GM21423 (cell line): ENCODE measurements around the gene UBR4.

Experiments
- ATAC-seq: cut with Tn5 transposase; IDR thresholded peaks from one replicate; pipeline ENCODE4 v1.9.1; 2021; ENCODE audit warnings: mild to moderate bottlenecking, moderate library complexity; ENCODE audit not compliant: unreplicated experiment

The UBR4 gene

DNA sequence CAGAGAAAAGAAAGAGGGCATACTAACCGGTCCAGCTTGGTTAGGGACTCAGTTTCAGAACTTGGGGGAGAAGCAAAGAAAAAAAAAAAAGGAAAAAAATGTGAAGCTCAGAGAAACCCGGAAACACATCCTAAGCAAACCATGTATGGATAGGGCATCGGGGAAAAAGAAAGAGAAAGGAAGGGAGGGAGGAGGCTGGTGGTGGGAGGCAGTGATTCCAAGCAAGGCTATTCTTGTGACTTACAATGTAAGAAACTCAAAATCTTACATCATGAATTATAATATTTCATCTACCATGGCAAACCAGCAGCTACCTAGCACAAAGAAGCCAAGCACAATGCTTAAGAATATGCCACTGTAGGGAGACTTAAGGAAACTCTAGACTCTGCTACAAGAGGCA lies 60.3 kb downstream of the UBR4 start:
- no peak for ATAC-seq

DNA sequence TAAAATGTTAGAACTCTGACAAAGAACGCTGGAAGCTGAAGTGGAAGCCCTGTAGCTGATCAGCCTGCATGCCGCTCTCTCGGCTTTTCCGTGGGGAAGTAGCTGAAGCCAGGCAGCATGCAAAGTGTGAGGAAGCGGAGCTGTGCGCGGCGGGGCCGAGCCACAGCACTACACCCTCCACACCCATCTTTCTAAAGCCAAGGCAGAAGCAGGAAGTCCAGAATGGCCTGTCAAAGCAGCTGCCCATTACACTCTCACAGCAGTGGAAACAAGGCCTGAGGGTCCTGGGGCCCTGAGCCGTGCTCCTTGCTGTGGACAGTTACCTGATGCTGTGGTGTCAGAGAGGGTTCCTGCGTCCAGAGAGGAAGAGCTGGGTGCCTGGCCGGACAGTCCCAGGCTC lies 69.6 kb downstream of the UBR4 start:
- no peak for ATAC-seq

DNA sequence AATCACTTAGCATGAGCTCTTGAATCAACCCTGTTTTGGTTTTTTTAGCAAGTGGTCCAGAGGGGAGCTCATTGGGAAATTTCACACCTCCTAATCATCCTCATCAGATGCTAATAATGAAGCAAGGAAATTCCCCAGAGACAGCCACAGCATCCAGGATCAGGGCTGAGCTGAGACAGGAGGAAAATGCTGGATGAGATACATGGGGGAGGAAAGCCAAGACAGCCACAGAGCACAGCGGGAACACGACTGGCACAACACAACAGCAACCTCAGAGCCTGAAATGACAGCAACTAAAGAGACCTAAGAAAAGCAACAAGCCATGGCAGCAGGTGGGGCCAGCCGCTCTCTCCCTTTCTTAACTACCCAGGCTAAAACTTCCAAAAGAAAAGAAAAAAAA lies 70.4 kb downstream of the UBR4 start:
- ATAC-seq = no peak

DNA sequence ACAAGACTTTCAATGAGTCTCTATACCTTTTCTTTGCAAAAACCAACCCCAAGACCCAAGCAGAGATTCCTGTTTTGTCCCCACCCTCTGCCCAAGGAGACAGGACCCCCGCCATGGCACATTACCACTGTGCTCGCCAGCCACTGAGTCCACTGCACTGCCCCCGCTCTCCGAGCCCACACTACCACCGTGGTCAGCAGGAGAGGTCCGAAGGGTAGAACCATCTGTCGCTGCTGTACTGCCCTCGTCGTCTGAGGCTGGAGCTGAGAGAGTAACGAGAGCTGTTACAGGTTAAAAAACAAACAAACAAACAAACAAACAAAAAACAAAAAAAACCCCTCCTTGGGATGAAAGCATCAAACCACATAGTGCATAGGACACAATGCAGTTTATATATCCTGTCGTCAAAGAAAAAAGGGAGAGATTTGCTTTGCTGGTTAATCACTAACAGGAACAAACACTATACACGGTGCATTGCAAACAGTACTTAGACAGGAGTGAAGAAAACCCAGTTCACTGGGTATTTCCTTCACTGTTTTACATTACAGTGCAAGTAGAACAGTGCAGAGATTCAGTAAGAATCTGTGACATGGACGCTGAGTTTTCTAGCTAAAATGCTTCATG lies 71.0 kb downstream of the UBR4 start:
- ATAC-seq = no peak

DNA sequence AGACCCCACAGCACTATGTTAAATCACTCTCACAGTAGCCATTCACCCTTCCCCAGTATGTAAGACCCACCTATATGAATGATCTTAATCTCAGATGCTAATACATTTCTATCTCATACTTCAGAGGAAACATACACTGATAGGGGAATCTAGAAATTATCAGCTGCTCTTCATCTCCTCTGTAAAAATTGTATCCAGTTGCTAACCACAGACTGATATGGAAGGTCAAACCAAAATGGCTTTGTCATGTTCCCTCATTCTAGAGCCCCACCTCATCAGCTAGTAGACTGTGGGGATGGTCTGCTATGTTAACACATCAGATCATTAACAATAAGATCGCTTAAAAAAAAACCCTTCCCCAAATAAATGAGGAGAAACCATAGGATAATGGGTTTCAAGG lies 71.7 kb downstream of the UBR4 start:
- no peak for ATAC-seq

DNA sequence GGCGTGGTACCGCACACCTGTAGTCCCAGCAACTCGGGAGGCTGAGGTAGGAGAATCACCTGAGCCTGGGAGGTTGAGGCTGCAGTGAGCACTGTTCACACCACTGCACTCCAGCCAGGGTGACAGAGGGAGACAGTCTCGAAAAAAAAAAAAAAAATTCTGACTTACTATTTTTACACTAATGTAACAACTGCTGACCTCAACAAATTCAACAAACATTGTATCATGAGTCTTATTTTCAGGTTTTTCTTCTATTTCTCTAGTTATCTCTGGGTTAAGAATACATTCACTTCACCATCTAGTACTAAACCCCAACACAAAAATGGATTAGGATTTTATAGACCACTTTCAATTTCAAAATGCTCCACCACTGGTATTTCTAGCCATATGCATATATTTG lies 72.9 kb downstream of the UBR4 start:
- no peak for ATAC-seq

DNA sequence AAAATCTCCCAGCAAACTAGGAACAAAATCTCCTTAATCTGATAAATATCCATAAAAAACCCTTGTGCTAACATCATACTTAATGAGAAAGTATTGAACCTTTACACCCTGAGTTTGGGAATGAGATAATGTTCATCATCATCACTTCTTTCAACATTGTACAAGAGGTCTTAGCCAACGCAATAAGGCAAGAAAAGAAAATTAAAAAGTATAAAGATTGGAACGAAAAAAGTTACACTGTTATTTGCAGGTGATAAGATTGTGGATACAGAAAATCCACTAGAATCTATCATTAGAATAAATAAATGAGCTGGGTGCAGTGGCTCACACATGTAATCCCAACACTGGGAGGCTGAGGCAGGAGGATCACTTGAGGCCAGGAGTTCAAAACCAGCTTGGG lies 76.7 kb downstream of the UBR4 start:
- ATAC-seq = no peak

DNA sequence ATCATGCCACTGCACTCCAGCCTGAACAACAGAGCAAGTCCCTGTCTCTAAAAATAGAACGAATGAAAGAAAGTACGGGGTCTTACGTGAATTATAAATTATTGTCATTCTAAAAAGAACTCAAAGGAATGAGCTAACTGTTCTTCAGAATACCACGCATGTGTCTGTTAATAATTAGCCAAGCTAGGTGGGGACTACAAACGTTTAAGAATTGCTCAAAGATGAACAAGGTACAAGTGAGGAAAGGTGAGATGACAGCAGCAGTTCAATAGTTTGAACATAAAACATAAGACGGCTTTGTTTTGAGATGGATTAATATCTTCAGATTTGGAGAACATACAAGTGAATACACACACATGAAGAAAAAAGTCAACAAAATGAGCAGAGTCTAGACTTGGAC lies 79.6 kb downstream of the UBR4 start:
- ATAC-seq = no peak

DNA sequence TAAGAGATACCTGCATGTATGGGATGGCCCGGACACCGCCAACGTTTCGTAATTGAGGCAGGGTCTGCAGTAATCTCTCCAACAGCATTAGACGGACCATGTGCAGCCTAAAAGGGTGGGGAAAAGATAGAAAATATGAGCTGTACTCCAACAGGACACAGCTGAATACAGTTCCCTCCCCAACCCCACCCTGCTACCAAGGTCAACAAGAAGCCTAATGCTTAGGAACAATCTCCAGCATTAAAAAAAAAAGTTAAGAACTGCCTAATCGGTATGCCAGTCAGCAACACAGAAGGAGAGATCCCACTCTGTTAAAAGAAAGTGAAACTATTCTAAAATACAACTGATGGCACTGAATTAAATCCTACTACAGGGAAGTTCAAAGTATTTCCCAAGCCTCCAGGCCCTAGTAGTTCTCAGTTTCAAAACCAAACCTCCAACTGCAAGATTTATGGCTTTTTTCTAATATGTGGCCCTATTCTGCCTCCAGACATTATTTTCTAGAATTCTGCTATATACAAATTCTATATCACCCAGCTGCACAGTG lies 81.0 kb downstream of the UBR4 start:
- ATAC-seq = no peak

DNA sequence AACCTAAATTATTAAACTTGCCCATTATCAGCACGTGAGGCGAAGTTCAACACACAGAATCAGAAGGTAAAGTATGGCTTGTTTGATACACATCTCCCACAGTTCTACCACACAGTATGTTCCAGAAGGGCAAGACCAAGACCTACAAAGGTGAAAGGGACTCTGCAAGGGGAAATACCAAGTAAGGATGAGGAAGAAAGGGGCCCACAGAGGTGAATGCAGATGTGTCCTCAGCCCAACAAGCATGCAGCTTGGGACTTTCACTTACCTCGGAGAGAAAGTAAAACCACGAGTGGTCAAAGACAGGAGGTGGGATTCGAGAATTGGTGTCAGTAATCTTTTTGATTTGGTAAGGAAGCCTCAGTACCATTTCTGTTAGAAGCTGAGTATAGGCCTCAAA lies 85.8 kb downstream of the UBR4 start:
- ATAC-seq = peak; percentile 63

DNA sequence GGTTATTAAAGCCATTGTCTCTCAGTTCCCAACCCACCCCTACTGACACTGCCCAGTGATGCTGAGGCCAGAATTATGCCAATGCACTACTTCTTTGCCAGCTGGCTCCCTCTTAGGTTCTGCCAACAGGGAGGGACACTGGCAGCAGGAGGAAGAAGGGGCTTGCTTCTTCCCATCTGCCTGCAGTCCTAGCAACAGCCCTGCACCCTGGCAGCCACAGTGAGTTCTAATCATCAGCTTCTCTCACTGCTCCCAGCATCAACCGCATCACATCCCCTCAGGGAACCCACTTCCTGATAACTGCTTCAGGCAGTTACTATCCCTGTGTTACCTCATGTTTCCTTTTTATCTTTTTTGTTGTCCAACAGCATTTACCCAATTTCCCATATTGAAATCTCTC lies 86.2 kb downstream of the UBR4 start:
- peak; percentile 31 for ATAC-seq

DNA sequence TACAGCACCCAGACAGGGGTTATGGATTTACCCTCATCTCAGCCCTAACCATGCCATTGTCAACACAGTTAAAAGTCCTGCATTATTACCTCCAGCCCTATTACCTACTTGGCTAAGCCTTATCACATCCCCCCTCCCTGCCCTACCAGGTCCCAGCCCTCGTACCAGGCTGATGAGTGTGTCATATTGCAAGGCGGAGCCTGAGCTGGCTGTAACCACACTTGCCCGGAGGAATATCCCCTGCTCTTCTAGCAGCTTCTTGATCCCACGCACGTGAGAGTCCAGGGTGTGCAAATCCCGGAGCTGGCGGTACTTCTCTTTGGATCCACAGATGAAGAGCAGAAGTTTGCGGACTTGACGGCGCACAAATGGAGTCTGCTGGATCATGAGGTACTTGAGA lies 87.4 kb downstream of the UBR4 start:
- no peak for ATAC-seq

DNA sequence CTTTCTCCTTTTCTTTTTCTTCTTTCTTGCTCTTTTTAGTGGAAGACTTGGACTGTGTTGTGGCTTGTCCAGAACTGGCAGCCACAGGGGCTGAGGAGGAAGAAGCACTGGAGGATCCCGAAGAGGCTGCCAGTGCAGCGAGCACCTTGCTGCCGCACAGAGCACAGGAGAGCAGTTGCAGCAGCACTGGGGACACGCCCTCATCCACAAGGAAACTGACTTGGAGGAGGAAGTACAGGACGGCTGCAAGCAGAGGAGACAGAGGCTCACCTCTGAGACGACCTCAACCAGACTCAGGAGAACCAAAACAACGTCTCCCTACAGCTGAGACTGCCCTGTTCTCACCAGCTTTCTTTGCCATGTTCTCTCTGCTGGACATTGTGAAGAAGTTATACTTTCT lies 88.9 kb downstream of the UBR4 start:
- no peak for ATAC-seq

DNA sequence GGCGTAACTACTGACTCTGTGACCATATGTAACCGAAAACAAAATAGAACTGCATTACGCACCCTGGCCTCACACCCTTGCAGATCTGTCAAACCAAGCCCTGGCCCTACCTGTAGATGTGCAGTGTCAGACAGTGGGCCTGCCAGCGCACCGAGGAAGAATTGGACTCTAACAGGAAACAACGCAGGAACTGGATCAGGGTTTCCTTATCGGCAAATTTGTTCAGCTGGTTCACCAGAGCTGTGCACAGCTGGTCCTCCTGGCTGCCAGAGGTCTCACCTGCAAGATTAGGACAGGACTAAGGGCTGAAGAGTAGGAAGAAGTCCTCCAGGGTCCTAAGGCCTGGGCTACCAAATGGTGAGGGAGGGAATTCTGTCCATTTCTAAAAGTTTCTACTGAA lies 90.0 kb downstream of the UBR4 start:
- no peak for ATAC-seq

DNA sequence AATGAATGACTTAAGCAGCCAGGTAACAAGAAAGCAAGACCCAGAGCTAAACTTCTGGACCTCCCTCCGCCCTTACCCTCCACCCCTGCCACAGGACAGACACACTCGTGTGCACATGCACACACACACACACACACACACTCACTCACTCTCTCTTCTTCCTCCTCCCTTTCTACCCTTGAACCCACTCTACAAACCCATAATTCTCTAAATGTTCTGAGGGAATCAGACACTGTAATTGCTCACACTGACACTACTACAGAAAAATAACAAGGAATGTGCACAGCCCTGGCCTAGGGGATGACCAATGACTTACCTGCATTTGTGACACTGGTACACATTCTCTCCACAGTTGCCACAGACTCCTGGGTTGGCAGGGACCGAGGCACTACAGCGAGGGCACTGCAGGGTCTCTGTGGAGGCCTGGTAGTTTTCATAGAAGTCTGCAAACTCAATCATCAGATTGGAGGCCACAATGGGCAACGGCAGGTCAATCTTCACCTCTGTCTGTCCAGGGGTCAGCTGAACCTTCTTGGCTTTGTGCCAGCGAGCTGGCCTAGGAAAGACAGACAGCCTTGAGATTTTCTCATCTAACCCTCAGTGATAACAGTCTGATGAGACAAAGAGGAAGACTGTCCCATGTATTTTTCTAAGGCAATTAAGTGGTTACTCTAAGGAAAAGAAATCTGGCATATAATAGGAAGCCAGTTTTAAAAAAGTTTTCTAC lies 94.8 kb downstream of the UBR4 start:
- ATAC-seq = no peak

DNA sequence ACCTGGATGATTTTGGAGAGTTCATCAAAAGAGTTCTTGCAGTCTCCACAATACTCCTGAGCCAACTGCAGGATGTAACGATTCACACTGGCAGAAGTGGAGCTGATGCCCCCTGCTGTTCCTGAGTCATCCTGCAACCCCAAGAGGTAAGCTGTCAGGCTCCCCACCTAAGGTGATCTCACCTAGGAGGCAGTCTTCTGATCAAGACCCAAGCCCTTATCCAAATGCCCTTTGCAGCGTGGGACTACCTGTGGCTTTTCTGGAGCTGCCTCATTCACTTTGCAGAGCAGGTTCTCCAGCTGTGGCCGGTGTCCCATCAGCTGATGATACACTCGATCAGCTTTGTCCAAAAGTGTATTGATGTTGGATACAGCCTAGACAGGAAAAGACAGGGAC lies 96.4 kb downstream of the UBR4 start:
- no peak for ATAC-seq

DNA sequence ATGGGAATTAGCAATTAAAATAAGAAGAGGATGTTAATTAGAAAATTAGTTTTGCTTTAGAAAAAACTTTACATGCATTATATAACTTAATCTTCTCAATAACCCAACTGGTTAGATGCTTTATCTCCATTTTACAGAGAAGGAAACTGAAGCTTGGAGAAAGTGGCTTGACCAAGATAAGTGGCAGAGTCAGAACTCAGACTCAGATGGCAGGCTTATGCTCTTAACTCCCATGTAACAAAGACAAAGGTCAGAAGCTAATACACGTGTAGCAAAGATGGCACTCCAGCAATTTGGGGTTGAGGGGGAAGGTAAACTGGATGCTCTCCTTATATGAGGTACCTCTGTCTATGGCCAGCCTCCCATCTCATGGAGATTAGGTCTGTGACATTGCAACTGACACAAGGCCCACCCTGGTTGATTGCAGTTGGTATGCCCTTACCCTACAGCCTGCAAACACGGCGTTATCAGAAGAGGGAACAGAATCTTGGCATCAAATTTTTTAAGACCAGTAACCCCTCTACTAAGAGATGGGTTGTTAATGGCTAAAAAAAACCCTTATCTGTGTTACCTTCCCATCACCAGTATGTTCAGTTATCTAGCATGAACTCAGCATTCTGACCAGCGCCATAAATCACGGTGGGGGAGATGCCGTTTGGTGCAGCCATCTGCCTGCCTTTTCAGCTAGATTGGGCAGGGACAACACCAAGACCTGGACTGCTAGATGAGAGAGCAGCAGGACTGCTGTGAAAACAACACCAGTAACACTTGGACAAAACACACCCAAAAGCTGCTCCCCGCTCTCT lies 97.0 kb downstream of the UBR4 start:
- no peak for ATAC-seq

DNA sequence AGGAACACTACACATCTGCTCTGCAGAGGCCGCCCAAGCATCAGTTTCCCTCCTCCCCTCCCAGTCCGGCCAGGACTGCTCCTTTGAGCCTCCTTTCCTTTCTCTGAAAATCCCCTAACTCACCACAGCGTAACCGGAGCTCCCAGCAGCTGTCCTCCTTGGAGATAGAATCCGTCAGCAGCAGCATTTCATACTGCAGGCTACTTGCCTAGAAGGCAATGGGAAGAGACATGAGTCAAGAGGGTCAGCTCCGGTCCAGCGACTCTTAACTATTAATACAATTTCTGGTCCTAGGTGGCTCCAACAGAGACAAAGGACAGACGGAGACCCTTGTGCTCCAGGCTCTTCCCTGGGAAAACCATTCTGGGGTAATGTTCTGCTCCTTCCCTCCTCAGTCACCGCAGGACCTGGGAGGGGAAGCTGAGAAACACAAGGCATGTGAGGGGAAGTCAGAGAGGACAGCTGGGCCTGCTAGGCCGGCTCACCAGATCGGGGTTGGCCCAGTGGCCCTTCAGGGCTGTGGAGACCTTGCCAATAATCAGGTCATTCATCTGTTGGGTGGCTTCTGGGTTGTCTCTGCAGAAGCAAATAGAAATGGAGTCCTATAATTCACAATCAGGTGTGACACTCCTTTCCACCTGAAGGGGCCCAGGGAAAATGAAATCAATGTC lies 99.7 kb downstream of the UBR4 start:
- ATAC-seq = no peak

DNA sequence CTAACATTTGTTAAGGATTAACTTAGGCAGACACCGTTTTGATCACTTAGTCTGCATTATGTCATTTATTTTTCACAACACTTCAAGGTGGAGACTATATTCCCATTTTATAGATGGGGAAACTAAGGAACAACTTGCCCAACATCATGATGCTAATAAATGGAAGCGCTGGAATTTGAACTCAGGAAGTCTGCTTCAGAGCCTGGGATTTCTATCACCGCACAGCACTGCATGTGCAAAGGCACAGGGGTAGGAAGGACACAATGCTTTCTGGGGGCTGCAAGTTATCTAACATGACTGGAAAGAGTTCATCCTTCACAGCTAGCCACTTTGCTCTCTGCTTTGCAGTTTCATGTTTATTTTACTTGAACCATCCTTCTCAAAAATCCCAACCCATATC lies 100.5 kb downstream of the UBR4 start:
- ATAC-seq = no peak

DNA sequence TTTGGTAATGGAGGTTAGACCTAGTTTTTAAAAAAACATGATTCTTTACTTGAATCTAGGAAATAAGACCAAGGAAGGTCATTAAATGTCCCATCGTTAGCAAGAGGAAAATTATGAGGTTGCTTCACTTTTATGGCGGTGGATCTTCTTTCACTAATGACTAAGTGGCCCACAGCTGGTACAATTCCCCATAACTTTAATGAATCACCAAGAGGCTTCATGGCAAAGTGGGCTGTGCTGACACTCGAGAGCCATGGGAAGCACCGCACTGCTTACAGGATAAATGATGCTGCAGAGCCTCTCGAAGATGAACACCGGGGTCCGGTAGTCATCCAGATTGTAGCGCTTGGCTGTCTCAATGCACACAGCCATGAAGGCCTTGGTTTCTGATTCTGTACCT lies 108.8 kb downstream of the UBR4 start:
- no peak for ATAC-seq

DNA sequence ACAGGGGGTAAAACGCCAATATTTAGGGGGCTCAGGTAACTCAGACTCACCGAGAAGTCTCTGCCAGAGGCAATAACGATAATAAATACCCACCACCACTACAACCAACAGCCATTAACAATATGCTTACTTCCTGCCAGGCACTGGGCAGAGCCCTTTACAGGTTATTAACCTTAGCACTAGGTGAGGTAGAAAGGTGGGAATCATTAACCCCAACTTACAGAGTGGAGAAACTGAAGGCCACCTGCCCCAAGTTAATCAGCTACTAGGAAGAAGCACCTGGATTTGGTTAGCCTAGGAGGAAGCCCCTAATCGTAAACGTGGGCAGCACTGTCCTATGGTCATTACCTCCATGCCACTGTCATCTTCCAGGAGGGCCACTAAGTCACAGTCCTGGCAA lies 110.0 kb downstream of the UBR4 start:
- ATAC-seq = no peak
